ENCODE results near the gene ADARB2. TPM values are rescaled to one million over a fixed set of nuclear protein-coding genes. Genes with fewer than 3 reads are reported as not detected.

ADARB2 gene
- total RNA-seq, 4 donors from 2014 or later: 2.3 to 3.7 (median 2.6) TPM

GRCh38 chr10:1608408-1608807 is 128.9 kb downstream of the ADARB2 start:
- H3K4me3 ChIP-seq: no peak overlapping the region
- no peaks in the 10 kb centered on the region for H3K9me3 ChIP-seq
- no peaks in the 10 kb centered on the region for H3K36me3 ChIP-seq
- 40% methylated on average over 3 of the region's 3 CpGs for WGBS
- intact Hi-C loops (cut with DNase I): no loop called here
- H3K4me1 ChIP-seq: peaks cover 0 to 7% (median 3%) of the 10 kb centered on the region in 4 donors
- H3K27me3 ChIP-seq: peaks cover 0 to 66% (median 11%) of the 10 kb centered on the region in 4 donors
- no peak for TF ChIP-seq POLR2AphosphoS5 (IDR thresholded peaks at IDR 0.05)
- no peak for TF ChIP-seq EP300 (IDR thresholded peaks at IDR 0.05)
- no peak for TF ChIP-seq POLR2A (IDR thresholded peaks at IDR 0.05; ENCODE audit: low read depth)
- no peak for TF ChIP-seq CTCF (IDR thresholded peaks at IDR 0.05)
- H3K27ac ChIP-seq (replicated peaks in 1 of 4): no peak overlapping the region
- no peak for DNase-seq (ENCODE audit: extremely low spot score)

GRCh38 chr10:1607466-1607865 is 129.9 kb downstream of the ADARB2 start:
- H3K36me3 ChIP-seq: no peaks in the 10 kb centered on the region
- intact Hi-C loops (cut with DNase I): no loop called here
- H3K27ac ChIP-seq (replicated peaks in 1 of 4): no peak overlapping the region
- H3K27me3 ChIP-seq: peaks cover 0 to 61% (median 10%) of the 10 kb centered on the region in 4 donors
- WGBS: 81% methylated on average over 11 of the region's 14 CpGs
- no peak for TF ChIP-seq CTCF (IDR thresholded peaks at IDR 0.05)
- no peak for TF ChIP-seq EP300 (IDR thresholded peaks at IDR 0.05)
- TF ChIP-seq POLR2A (IDR thresholded peaks at IDR 0.05; ENCODE audit: low read depth): no peak
- TF ChIP-seq POLR2AphosphoS5 (IDR thresholded peaks at IDR 0.05): no peak
- H3K9me3 ChIP-seq: no peaks in the 10 kb centered on the region
- H3K4me1 ChIP-seq: peaks cover 0 to 7% (median 3%) of the 10 kb centered on the region in 4 donors
- no peak overlapping the region for H3K4me3 ChIP-seq
- DNase-seq (ENCODE audit: extremely low spot score): no peak

- 77% methylated on average over 14 of the region's 14 CpGs for WGBS
- intact Hi-C loops (cut with DNase I): no loop called here
- no peak overlapping the region for H3K4me3 ChIP-seq
- DNase-seq (ENCODE audit: extremely low spot score): no peak
- peaks cover 0 to 60% (median 7%) of the 10 kb centered on the region in 4 donors for H3K27me3 ChIP-seq
- no peaks in the 10 kb centered on the region for H3K36me3 ChIP-seq
- no peak overlapping the region for H3K27ac ChIP-seq (replicated peaks in 1 of 4)
- TF ChIP-seq EP300 (IDR thresholded peaks at IDR 0.05) (no peak), POLR2AphosphoS5 (IDR thresholded peaks at IDR 0.05) (no peak), CTCF (IDR thresholded peaks at IDR 0.05) (no peak), POLR2A (IDR thresholded peaks at IDR 0.05; ENCODE audit: low read depth) (no peak)
- no peaks in the 10 kb centered on the region for H3K9me3 ChIP-seq
- peaks cover 0 to 7% (median 3%) of the 10 kb centered on the region in 4 donors for H3K4me1 ChIP-seq
Observed at GRCh38 chr10:1605999-1606940, 131.1 kb downstream of the ADARB2 start.

GRCh38 chr10:1605121-1605520 is 132.2 kb downstream of the ADARB2 start:
- intact Hi-C loops (cut with DNase I): no loop called here
- WGBS: 96% methylated on average over 5 of the region's 5 CpGs
- Histone ChIP-seq H3K4me1 (peaks cover 0 to 7% (median 3%) of the 10 kb centered on the region in 4 donors), H3K36me3 (no peaks in the 10 kb centered on the region), H3K27me3 (peaks cover 0 to 49% (median 4%) of the 10 kb centered on the region in 4 donors), H3K4me3 (no peak overlapping the region), H3K9me3 (no peaks in the 10 kb centered on the region), H3K27ac (replicated peaks in 1 of 4) (no peak overlapping the region)
- no peak for DNase-seq (ENCODE audit: extremely low spot score)
- TF ChIP-seq POLR2A (IDR thresholded peaks at IDR 0.05; ENCODE audit: low read depth) (no peak), EP300 (IDR thresholded peaks at IDR 0.05) (no peak), POLR2AphosphoS5 (IDR thresholded peaks at IDR 0.05) (no peak), CTCF (IDR thresholded peaks at IDR 0.05) (no peak)

All from esophagus muscularis mucosa (tissue), 4 donors.